GM11168 (cell line): ENCODE results near the gene ARMH1.
"Not testable (repeated sequence)": the region's sequence is repeated elsewhere in the genome, so short reads cannot be mapped to it uniquely, and the experiment has no call there.

Experiments
- in situ Hi-C: fragments of 300-500 bp; cut with MboI; formaldehyde crosslinking; loops from one replicate; pipeline ENCODE4 v1.12.0; 2022; ENCODE audit warnings: low sequenced_read_pairs; ENCODE audit not compliant: unreplicated experiment

ARMH1 gene

DNA sequence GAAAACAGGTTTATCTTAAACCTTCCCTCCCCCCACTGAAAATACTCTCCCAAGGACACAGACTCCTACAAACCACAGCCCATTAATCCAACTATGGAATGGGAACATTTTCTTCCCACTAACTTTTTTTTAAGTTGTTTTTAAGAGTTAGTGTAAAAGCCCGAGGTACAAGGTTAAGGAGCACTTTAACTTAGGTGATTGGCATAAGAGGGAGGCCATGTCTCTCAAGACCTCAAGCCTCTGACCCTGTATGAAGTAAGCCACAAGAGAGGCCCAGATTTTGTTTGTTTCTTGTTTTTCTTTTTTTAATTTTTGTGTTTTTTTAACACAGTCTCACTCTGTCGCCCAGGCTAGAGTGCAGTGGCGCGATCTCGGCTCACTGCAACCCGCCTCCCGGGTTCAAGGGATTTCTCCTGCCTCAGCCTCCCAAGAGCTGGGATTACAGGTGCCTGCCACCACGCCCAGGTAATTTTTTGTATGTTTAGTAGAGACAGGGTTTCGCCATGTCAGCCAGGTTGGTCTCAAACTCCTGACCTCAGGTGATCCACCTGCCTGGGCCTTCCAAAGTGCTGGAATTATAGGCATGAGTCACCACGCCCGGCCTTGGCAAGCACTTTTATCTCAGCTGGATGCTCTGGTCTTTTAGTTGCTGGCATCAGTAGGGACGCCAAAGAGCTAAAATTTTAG lies 14.4 kb downstream of the ARMH1 start:
- in situ Hi-C loops: no loop called here

DNA sequence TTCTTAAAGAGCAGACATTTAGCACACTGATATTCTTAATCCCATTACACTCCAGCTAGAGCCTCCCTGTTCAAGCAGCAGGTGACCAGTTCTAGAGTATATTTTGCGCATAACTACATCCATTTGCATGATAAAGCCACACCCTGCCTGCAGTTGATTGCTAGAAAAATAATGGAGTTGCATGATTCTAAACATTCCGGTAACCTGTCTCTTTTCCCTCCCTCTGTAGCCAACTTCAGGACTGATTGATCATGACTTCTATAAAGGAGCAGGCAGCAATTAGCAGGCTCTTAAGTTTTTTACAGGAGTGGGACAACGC lies 14.9 kb downstream of the ARMH1 start:
- in situ Hi-C loops: no loop called here

- in situ Hi-C loops: no loop called here
Observed at GRCh38 chr1:44693159-44693558, 18.6 kb downstream of the ARMH1 start.

- in situ Hi-C loops: no loop called here
Observed at GRCh38 chr1:44693900-44694299, 19.4 kb downstream of the ARMH1 start.

- in situ Hi-C loops: no loop called here
Observed at GRCh38 chr1:44694863-44695478, 20.5 kb downstream of the ARMH1 start.

- in situ Hi-C loops: no loop called here
Observed at GRCh38 chr1:44695671-44696070, 21.2 kb downstream of the ARMH1 start.

DNA sequence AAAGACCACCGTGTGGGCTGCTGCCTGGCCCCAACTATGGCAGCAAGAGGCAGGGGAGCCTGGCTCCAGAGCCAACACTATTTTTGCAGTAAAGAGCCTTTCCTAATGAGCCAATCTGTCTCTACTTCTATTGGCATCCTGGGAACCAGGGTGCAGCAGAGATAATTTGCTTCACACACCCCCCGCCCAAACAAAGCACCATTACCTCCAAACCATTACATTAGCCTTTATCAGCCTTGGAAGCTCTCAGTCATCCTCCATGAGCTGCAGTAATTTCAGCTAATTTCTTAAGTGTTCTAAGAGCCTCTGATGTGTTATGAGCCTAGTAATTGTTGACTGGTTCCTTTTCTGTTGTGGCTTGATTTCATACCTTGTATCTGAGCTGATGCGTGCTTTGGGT lies 21.6 kb downstream of the ARMH1 start:
- in situ Hi-C loops: no loop called here

DNA sequence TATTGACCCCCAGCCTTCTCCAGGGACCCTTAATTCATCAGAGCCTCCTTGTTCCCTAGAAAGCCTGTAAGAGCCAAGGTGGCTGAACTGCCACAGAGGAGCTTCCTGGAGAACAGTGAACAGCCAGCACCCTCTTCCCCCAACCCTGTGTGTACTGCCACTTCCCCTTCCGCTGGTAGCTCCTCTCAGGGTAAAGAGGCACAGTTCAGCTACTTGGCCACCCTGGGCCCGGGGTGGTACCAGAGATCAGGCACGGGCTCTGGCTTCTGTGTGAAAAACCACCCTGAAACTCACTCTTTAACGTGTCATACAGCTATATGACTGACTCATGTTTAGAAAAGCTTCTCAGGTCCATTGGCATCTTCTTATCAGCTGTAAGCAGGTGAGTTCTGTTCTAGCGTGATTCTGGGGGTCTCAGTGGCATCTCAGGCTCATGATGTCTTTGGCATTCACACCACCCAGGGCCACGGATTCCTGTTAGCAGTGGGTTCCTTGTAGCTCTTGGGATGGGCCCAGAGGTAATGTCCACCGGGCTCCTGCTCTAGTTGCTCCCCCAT lies 22.4 kb downstream of the ARMH1 start:
- in situ Hi-C loops: no loop called here

DNA sequence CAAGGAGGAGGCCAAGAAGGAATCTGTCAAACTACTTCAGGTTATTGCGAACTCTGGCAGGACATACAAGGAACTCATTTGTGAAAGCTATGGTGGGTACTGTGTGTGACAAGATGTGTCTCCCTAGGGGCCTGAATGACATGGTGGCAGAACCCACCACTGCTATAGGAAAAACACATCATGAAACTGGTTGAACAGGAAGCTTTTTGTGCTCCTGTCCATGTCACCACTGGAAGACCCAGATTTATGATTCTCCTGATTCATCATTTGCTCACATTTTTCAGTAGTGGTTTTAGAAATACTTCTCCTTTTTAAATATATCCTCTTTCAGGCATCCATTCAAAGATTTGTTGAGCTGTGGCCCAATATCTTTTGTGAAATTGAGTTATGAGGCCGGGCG lies 23.6 kb downstream of the ARMH1 start:
- in situ Hi-C loops: no loop called here

DNA sequence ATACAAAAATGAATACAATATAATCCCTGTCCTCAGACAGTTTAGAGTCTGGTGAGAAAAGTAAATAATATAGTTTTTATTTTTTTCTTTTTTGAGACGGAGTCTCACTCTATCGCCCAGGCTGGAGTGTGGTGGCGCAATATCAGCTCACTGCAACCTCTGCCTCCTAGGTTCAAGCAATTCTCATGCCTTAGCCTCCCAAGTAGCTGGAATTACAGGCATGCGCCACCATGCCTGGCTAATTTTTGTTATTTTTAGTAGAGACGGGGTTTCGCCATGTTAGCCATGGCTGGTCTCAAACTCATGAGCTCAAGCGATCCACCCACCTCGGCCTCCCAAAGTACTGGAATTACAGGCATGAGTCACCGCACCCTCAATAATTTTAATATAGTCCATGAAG lies 24.9 kb downstream of the ARMH1 start:
- in situ Hi-C loops: not testable (repeated sequence)

DNA sequence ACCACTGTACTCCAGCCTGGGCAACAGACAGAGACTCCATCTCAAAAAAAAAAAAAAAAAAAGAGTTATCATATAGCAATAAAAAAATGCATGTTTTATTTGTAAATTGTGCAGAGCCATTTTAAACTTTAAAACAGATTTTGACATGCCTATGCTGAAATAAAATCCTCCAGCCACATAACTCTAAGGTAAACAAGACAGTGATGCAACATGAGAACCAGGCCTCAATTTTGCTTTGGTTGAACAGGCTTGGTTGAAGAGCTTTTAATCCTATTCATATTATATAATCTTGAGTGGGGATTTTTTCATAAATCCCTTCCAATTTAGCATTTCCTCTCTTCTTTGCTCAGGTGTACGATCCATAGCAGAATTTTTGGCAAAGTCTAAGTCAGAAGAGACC lies 26.1 kb downstream of the ARMH1 start:
- in situ Hi-C loops: no loop called here

DNA sequence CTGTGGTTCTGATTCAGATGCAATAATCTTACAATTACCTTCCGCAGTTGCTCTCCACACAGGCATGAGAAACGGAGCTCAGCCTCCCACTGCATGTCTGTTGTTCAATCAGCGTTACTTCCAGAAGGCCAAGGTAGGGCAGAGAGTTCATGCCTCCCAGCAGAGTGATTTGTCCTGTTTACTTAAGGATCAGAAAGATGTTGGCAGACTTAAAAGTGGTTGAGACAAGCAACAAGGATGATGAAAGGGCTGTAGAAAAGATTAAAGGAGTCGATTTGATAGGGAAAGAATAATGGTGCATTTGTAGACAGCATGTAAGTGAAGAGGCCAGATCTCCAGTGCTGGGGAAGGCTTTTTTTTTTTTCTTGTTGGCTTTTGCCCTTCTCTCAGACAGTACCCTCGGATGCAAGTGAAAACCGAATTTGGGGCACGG lies 26.6 kb downstream of the ARMH1 start:
- in situ Hi-C loops: no loop called here

GRCh38 chr1:44705470-44705869 lies 31.0 kb downstream of the ARMH1 start:
- in situ Hi-C loops: no loop called here

DNA sequence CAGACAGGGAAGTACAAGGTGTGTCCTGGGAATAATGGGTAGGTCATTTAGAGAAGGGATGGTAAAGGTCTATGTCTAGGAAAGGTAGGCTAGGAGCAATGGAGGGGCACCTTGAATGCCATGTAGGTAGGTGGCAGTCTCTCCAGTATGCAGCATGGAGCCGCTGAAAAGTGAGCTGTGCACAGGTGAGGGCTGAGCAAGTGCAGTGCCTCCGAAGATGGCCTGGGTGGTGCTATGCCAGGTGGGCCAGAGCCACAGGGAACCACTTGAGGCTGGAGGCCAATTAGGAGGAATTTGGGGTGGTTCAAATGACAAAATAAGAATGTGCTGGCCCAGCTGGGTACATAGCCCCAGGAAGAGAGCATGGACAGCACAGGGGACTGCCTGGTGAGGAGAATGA lies 31.4 kb downstream of the ARMH1 start:
- in situ Hi-C loops: no loop called here

GRCh38 chr1:44707112-44707881 lies 32.8 kb downstream of the ARMH1 start:
- in situ Hi-C loops: no loop called here

GRCh38 chr1:44707959-44708831 lies 33.7 kb downstream of the ARMH1 start:
- in situ Hi-C loops: no loop called here

- in situ Hi-C loops: no loop called here
Observed at GRCh38 chr1:44713321-44713781, 38.8 kb downstream of the ARMH1 start.

GRCh38 chr1:44714532-44714931 lies 40.0 kb downstream of the ARMH1 start:
- in situ Hi-C loops: no loop called here

- in situ Hi-C loops: no loop called here
Observed at GRCh38 chr1:44714944-44715571, 40.5 kb downstream of the ARMH1 start.

- in situ Hi-C loops: no loop called here
Observed at GRCh38 chr1:44717156-44717555, 42.6 kb downstream of the ARMH1 start.
